OCI-LY7 (cell line): ENCODE results near the gene ADARB2. TPM values are rescaled to one million over a fixed set of nuclear protein-coding genes. Genes with fewer than 3 reads are reported as not detected.

Source experiments
- BruUV-seq: library from RNA; stranded (reverse); fragments of 400-500 nt; replicated peaks from 2 replicates; lab custom pipeline; 2021; lab: Mats Ljungman, UMichigan
- CTCF ChIA-PET: fragments of 300-600 bp; sonication (Branson Sonifier 250); formaldehyde crosslinking; loops from one replicate; lab custom pipeline; 2022; ENCODE audit warnings: antibody characterized with exemption; ENCODE audit not compliant: unreplicated experiment; lab: Charles Lee
- POLR2A ChIA-PET: fragments of 300-600 bp; sonication (Branson Sonifier 250); formaldehyde crosslinking; loops from one replicate; lab custom pipeline; 2022; ENCODE audit warnings: antibody characterized with exemption; lab: Charles Lee
- DNase-seq: peaks from one replicate; pipeline ENCODE4 v3.0.0-alpha.2; 2015; ENCODE audit warnings: low spot score
- H2AFZ ChIP-seq: fragments of 200-600 bp; sonication (generic), shearing (Covaris generic); 2 replicates; pipeline ENCODE4 v1.6.1; 2014; ENCODE audit warnings: mild to moderate bottlenecking, antibody characterized with exemption, low read length, moderate library complexity
- H3K27ac ChIP-seq: fragments of 200-600 bp; sonication (generic); 2 replicates; pipeline ENCODE4 v1.5.1; 2014; ENCODE audit warnings: mixed run types, low read depth, mild to moderate bottlenecking, moderate library complexity, low read length, inconsistent platforms; ENCODE audit not compliant: poor library complexity, severe bottlenecking
- H3K36me3 ChIP-seq: fragments of 200-600 bp; sonication (generic); 2 replicates; pipeline ENCODE4 v1.6.1; 2014; ENCODE audit warnings: mild to moderate bottlenecking, antibody characterized with exemption, low read length, moderate library complexity, mixed read lengths; ENCODE audit not compliant: insufficient read depth
- H3K4me1 ChIP-seq: fragments of 200-600 bp; sonication (generic); 2 replicates; pipeline ENCODE4 v1.5.1; 2014; ENCODE audit warnings: mild to moderate bottlenecking, low read length; ENCODE audit not compliant: insufficient read depth, poor library complexity, severe bottlenecking
- H3K4me2 ChIP-seq: fragments of 200-600 bp; sonication (generic); 2 replicates; pipeline ENCODE4 v1.6.1; 2014; ENCODE audit warnings: mild to moderate bottlenecking, low read length
- H3K4me3 ChIP-seq: fragments of 200-600 bp; sonication (generic); 2 replicates; pipeline ENCODE4 v1.5.1; 2014; ENCODE audit warnings: mild to moderate bottlenecking, low read depth, low read length; ENCODE audit not compliant: poor library complexity, severe bottlenecking
- H3K79me2 ChIP-seq: fragments of 200-600 bp; sonication (generic); 2 replicates; pipeline ENCODE4 v1.6.1; 2016; ENCODE audit warnings: low read depth, mild to moderate bottlenecking, low read length, moderate library complexity, mixed read lengths; ENCODE audit not compliant: insufficient read depth
- H3K9me2 ChIP-seq: fragments of 200-600 bp; sonication (generic); 2 replicates; pipeline ENCODE4 v1.6.1; 2016; ENCODE audit warnings: mild to moderate bottlenecking, low read length, mixed read lengths; ENCODE audit not compliant: insufficient read depth
- H3K9me3 ChIP-seq: fragments of 200-600 bp; sonication (generic); 2 replicates; pipeline ENCODE4 v1.6.1; 2014; ENCODE audit warnings: mild to moderate bottlenecking, mixed run types, low read length, mixed read lengths
- H4K20me1 ChIP-seq: fragments of 200-600 bp; sonication (generic); 2 replicates; pipeline ENCODE4 v1.6.1; 2014; ENCODE audit warnings: mild to moderate bottlenecking, antibody characterized with exemption, low read length, moderate library complexity, mixed read lengths; ENCODE audit not compliant: insufficient read depth
- EZH2phosphoT487 ChIP-seq: fragments of 200-600 bp; sonication (generic); IDR thresholded peaks from 2 replicates; pipeline ENCODE4 v1.6.1; 2018; ENCODE audit warnings: low read depth, borderline replicate concordance, mild to moderate bottlenecking, mixed run types, antibody characterized with exemption, low read length, moderate library complexity, mixed read lengths
- intact Hi-C: fragments of 100-400 bp; cut with micrococcal nuclease; formaldehyde crosslinking; loops from one replicate; pipeline ENCODE4 v1.10.0; 2022; ENCODE audit not compliant: unreplicated experiment
- total RNA-seq, 2 experiments: library from RNA; depleted of rRNA in 1 of 2; stranded (reverse); fragments of >200 nt in 1 of 2; shearing (Covaris generic) in 1 of 2; gene quantifications; 2 replicates each; pipeline ENCODE4 v1.2.3, GENCODE V29; 2014 to 2022
- TF ChIP-seq, protein P1 (sequence below): fragments of 200-600 bp; sonication (generic); conservative IDR thresholded peaks from 2 replicates; pipeline ENCODE4 v1.5.1; 2014; ENCODE audit warnings: mild to moderate bottlenecking, antibody characterized with exemption, low read length, moderate library complexity, mixed read lengths

Gene ADARB2
- total RNA-seq, 2 experiments from 2014 or later, result 0.03 TPM; not detected in 1

DNA sequence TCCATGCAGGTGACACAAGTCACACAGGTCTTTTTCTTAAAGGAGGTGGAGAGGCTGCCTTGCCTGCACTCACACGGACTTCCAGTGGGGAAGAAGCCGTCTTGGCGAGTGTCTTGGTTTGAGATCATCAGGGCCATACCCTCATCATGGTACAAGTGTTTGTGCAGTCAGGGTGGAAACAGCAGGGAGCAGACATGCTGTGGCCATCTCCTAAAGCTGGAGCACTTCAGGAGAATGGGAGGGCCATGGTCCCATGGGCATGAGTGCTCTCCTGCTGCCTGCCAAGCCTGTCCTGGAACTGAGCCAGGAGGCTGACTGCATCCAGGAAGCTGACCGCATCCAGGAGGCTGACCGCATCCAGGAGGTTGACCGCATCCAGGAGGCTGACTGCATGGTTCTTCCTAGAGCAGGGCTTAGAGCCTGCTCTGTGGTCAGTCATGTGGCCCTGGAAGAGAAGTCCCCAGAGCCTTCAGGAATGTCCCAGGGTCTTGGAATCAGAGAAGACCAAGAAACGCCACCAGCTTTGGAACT lies 98.4 kb downstream of the ADARB2 start:
- Histone ChIP-seq H3K9me2 (no peaks in the 10 kb centered on the region), H3K4me1 (no peaks in the 10 kb centered on the region), H3K4me2 (no peak overlapping the region), H3K27ac (no peak overlapping the region), H3K9me3 (no peaks in the 10 kb centered on the region), H4K20me1 (no peaks in the 10 kb centered on the region), H2AFZ (no peak overlapping the region), H3K4me3 (no peak overlapping the region), H3K79me2 (no peaks in the 10 kb centered on the region), H3K36me3 (no peaks in the 10 kb centered on the region)
- TF ChIP-seq, protein P1, sequence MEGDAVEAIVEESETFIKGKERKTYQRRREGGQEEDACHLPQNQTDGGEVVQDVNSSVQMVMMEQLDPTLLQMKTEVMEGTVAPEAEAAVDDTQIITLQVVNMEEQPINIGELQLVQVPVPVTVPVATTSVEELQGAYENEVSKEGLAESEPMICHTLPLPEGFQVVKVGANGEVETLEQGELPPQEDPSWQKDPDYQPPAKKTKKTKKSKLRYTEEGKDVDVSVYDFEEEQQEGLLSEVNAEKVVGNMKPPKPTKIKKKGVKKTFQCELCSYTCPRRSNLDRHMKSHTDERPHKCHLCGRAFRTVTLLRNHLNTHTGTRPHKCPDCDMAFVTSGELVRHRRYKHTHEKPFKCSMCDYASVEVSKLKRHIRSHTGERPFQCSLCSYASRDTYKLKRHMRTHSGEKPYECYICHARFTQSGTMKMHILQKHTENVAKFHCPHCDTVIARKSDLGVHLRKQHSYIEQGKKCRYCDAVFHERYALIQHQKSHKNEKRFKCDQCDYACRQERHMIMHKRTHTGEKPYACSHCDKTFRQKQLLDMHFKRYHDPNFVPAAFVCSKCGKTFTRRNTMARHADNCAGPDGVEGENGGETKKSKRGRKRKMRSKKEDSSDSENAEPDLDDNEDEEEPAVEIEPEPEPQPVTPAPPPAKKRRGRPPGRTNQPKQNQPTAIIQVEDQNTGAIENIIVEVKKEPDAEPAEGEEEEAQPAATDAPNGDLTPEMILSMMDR, result no peak
- no peak for TF ChIP-seq EZH2phosphoT487
- CTCF ChIA-PET, result no interaction called here
- no peak for DNase-seq
- POLR2A ChIA-PET, result no interaction called here
- intact Hi-C loops, result no loop called here
- BruUV-seq, result no TSS peak

- ChIA-PET POLR2A (interaction anchor here (0.7 kb wide), 1 partner anchor 17 kb away, joined by 3 read pairs; no protein-coding TSS in a partner anchor), CTCF (no interaction called here)
- no peak for DNase-seq
- Histone ChIP-seq H3K79me2 (no peaks in the 10 kb centered on the region), H3K36me3 (no peaks in the 10 kb centered on the region), H3K4me1 (no peaks in the 10 kb centered on the region), H3K9me2 (no peaks in the 10 kb centered on the region), H3K4me2 (no peak overlapping the region), H4K20me1 (no peaks in the 10 kb centered on the region), H3K9me3 (no peaks in the 10 kb centered on the region), H3K27ac (no peak overlapping the region), H2AFZ (no peak overlapping the region), H3K4me3 (no peak overlapping the region)
- TF ChIP-seq, protein P1, result no peak
- TF ChIP-seq EZH2phosphoT487, result no peak
- intact Hi-C loops, result no loop called here
- BruUV-seq, result no TSS peak
Measured at GRCh38 chr10:1635340-1635739, 102.0 kb downstream of the ADARB2 start.

DNA sequence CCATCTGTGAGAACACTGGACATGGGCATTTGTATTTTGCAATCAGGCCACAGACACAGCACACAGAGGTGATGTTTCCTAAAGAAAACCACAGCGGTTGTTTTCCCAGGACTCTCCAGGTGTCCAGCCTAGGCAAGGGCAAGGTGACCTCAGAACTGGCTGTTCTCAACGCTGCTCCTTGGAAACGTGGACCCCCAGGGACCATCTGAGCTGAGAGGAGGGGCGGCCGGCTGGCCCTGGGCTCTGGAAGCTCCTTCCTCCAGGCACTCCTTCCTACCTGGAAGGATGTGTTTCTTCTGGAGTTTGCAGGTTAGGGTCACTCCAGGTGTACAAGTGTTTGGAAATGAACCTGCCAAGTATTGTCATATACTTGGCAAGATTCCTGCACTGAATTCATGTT lies 103.1 kb downstream of the ADARB2 start:
- POLR2A ChIA-PET, result no interaction called here
- no TSS peak for BruUV-seq
- TF ChIP-seq, protein P1, result no peak
- TF ChIP-seq EZH2phosphoT487, result no peak

More for the DNA sequence above, 103.1 kb downstream of the ADARB2 start:
- intact Hi-C loops, result no loop called here
- DNase-seq, result no peak
- H3K4me1 ChIP-seq, result no peaks in the 10 kb centered on the region
- no peak overlapping the region for H3K27ac ChIP-seq
- H3K4me2 ChIP-seq, result no peak overlapping the region
- H3K4me3 ChIP-seq, result no peak overlapping the region
- H3K36me3 ChIP-seq, result no peaks in the 10 kb centered on the region
- CTCF ChIA-PET, result no interaction called here
- no peaks in the 10 kb centered on the region for H3K9me2 ChIP-seq
- no peak overlapping the region for H2AFZ ChIP-seq
- no peaks in the 10 kb centered on the region for H4K20me1 ChIP-seq
- H3K9me3 ChIP-seq, result no peaks in the 10 kb centered on the region
- H3K79me2 ChIP-seq, result no peaks in the 10 kb centered on the region
